Prostate gland (tissue), 2 donors: ENCODE measurements around the gene MS4A8. TPM values are rescaled to one million over a fixed set of nuclear protein-coding genes. Genes with fewer than 3 reads are reported as not detected.
"Not testable (repeated sequence)": the region's sequence is repeated elsewhere in the genome, so short reads cannot be mapped to it uniquely, and the experiment has no call there.

ENCODE experiments used
- DNase-seq: peaks from one replicate; pipeline ENCODE4 v3.0.0-alpha.2; 2019; ENCODE audit warnings: low spot score
- H3K27ac ChIP-seq, 2 donors: fragments of 200-600 bp; sonication (generic); 2 replicates each; pipeline ENCODE4 v1.5.1; 2017 to 2019
- H3K27me3 ChIP-seq: fragments of 200-600 bp; sonication (generic); replicated peaks from 2 replicates; pipeline ENCODE4 v1.5.1; 2019; ENCODE audit not compliant: insufficient read depth
- H3K36me3 ChIP-seq, 2 donors: fragments of 200-600 bp; sonication (generic); 1 replicate in 1 of 2; 2 replicates in 1 of 2; pipeline versions ENCODE4 v1.5.1 to v1.8.1; 2017 to 2019
- H3K4me1 ChIP-seq: fragments of 200-600 bp; sonication (generic); replicated peaks from 2 replicates; pipeline ENCODE4 v1.5.1; 2019
- H3K4me3 ChIP-seq, 2 donors: fragments of 200-600 bp; sonication (generic); 2 replicates each; pipeline ENCODE4 v1.5.1; 2017 to 2019
- H3K9me3 ChIP-seq: fragments of 200-600 bp; sonication (generic); 2 replicates; pipeline ENCODE4 v1.5.1; 2017
- POLR2A ChIP-seq: fragments of 450-650 bp; IDR thresholded peaks from one replicate; pipeline ENCODE4 v1.6.1; 2016; ENCODE audit warnings: antibody characterized with exemption, mild to moderate bottlenecking
- POLR2AphosphoS5 ChIP-seq: sonication (generic); formaldehyde crosslinking; IDR thresholded peaks from one replicate; pipeline ENCODE4 v1.6.1; 2017; ENCODE audit warnings: antibody characterized with exemption
- WGBS: methylation state at CpG from one replicate; pipeline ENCODE4 v1.1.5; 2018; 5-methylcytosine and 5-hydroxymethylcytosine counted together
- intact Hi-C: fragments of 100-400 bp; cut with DNase I; formaldehyde crosslinking; loops from one replicate; pipeline ENCODE4 v1.14.2; 2022
- total RNA-seq, 2 donors: library from RNA; depleted of rRNA; stranded (reverse); fragments of >200 nt; gene quantifications; one replicate each; pipeline ENCODE4 v1.1.0, GENCODE V29; 2016
- TF ChIP-seq, protein P1 (sequence below), 4 experiments: fragments of 200-600 bp in 2 of 4; fragments of 450-650 bp in 2 of 4; sonication (generic) in 2 of 4; IDR thresholded peaks; 1 replicate in 3 of 4; 2 replicates in 1 of 4; pipeline ENCODE4 v1.5.1; 2016 to 2019; ENCODE audit warnings: antibody characterized with exemption in 4 of 4, mild to moderate bottlenecking in 2 of 4, moderate library complexity in 2 of 4

Gene MS4A8
- total RNA-seq, 2 donors from 2014 or later: 0.68 to 1.1 TPM

DNA sequence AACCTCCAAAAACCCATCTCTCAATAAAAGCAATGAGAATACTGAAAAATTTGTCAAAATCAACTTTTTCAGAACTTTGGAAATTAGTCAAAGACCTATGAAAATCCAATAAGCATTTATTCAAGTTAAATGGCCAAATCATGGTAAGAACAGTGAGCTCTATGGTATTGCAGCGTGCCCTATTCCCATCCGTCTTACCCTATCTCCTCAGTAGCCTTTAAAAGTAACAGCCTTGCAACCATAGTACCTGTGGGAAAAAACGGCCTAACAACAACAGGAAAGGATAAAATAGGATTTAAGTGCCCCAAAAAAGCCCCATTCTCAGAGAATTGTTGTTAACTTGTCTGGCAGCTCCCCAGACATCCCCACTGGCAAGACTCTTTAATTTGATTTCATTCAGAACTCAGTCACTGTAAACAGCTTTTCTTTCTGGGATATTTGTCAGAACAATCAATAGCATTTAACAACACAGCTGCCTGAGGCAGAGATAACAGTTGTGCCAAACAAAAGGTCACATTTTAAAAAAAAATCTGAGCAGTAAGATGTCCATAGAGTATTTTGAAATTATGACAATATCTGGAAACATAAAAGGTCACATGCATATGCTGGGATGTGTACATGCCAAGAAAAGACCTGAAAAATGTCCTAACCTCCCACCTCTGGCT is 18.8 kb upstream of the MS4A8 start:
- H3K27me3 ChIP-seq: no peaks in the 10 kb centered on the region
- H3K27ac ChIP-seq: no peak overlapping the region
- DNase-seq: no peak
- intact Hi-C loops: no loop called here
- H3K4me3 ChIP-seq: no peak overlapping the region
- H3K4me1 ChIP-seq: no peaks in the 10 kb centered on the region
- WGBS: 69% methylated on average over 3 of the region's 3 CpGs
- no peak for TF ChIP-seq POLR2A
- TF ChIP-seq POLR2AphosphoS5: no peak
- TF ChIP-seq, protein P1, sequence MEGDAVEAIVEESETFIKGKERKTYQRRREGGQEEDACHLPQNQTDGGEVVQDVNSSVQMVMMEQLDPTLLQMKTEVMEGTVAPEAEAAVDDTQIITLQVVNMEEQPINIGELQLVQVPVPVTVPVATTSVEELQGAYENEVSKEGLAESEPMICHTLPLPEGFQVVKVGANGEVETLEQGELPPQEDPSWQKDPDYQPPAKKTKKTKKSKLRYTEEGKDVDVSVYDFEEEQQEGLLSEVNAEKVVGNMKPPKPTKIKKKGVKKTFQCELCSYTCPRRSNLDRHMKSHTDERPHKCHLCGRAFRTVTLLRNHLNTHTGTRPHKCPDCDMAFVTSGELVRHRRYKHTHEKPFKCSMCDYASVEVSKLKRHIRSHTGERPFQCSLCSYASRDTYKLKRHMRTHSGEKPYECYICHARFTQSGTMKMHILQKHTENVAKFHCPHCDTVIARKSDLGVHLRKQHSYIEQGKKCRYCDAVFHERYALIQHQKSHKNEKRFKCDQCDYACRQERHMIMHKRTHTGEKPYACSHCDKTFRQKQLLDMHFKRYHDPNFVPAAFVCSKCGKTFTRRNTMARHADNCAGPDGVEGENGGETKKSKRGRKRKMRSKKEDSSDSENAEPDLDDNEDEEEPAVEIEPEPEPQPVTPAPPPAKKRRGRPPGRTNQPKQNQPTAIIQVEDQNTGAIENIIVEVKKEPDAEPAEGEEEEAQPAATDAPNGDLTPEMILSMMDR (IDR thresholded peaks at IDR 0.05): no peak
- H3K36me3 ChIP-seq: no peaks in the 10 kb centered on the region
- no peaks in the 10 kb centered on the region for H3K9me3 ChIP-seq

DNA sequence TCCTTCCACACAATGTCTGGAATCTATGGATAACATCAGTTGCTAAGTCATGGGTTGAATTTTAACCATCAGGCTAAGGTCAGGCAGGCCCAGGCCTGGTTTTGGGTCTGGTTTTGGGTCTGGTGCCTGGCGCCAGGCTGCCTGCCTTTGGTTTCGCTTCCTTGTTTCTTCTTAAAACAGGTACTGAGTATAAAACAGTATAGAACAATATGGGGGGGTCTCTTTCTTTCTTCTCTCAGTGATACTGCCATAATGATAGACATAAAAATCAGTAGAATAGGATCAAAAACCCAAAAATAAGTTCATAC is 14.9 kb upstream of the MS4A8 start:
- H3K4me1 ChIP-seq, H3K9me3 ChIP-seq, DNase-seq, H3K4me3 ChIP-seq, intact Hi-C loops, H3K36me3 ChIP-seq, H3K27ac ChIP-seq, H3K27me3 ChIP-seq: not testable (repeated sequence)
- WGBS: 94% methylated on average over 2 of the region's 2 CpGs

DNA sequence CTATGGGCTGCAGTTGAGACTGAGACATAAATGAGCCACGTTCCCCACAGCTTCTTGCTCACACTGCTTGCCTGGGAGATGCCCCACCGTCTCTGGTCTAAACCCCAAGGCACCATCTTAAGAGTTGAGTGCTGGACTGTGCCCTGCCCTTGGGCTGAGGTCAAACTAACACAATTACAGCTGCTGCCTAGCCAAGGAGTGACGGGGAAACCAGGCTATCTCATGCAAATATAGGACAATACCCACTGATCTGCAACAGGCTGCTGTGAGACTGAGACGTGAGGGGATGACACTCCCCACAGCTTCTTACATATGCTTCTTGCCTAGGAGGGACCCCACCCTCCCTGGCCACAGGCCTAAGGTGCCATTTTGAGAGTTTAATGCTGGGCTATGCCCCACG is 7.8 kb upstream of the MS4A8 start:
- H3K9me3 ChIP-seq: no peaks in the 10 kb centered on the region

DNA sequence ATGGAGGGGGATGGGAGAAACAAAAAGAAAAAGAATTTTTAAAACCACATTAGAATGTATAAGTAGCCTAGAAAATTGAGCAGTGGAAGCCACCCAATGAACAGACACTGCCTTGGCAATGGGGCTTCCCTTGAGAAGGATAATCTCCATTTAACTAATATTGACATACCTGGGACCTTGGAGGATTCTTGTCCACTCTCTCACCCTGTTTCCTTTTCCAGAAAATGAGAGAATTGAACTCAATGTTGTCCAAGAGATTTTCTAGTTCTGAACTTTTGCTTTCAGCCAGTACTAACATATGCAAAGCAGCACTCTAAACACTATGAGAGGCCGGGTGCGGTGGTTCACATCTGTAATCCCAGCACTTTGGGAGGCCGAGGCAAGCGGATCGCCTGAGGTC is 524 bp downstream of the MS4A8 start:
- DNase-seq: no peak
- no peak overlapping the region for H3K4me3 ChIP-seq
- WGBS: 100% methylated on average over 5 of the region's 5 CpGs
- H3K4me1 ChIP-seq: no peaks in the 10 kb centered on the region
- no peaks in the 10 kb centered on the region for H3K27me3 ChIP-seq
- no peaks in the 10 kb centered on the region for H3K9me3 ChIP-seq
- TF ChIP-seq POLR2AphosphoS5: no peak
- no peak for TF ChIP-seq POLR2A
- TF ChIP-seq, protein P1 (IDR thresholded peaks at IDR 0.05): no peak
- H3K27ac ChIP-seq: no peak overlapping the region
- H3K36me3 ChIP-seq: no peaks in the 10 kb centered on the region
- intact Hi-C loops: no loop called here

More for the DNA sequence above, 7.8 kb upstream of the MS4A8 start:
- Histone ChIP-seq H3K27me3 (no peaks in the 10 kb centered on the region), H3K36me3 (no peaks in the 10 kb centered on the region), H3K4me3 (no peak overlapping the region), H3K4me1 (no peaks in the 10 kb centered on the region), H3K27ac (no peak overlapping the region)
- 79% methylated on average over 5 of the region's 5 CpGs for WGBS
- intact Hi-C loops: no loop called here
- TF ChIP-seq, protein P1 (IDR thresholded peaks at IDR 0.05): no peak
- TF ChIP-seq POLR2AphosphoS5 (no peak), POLR2A (no peak)
- DNase-seq: no peak

DNA sequence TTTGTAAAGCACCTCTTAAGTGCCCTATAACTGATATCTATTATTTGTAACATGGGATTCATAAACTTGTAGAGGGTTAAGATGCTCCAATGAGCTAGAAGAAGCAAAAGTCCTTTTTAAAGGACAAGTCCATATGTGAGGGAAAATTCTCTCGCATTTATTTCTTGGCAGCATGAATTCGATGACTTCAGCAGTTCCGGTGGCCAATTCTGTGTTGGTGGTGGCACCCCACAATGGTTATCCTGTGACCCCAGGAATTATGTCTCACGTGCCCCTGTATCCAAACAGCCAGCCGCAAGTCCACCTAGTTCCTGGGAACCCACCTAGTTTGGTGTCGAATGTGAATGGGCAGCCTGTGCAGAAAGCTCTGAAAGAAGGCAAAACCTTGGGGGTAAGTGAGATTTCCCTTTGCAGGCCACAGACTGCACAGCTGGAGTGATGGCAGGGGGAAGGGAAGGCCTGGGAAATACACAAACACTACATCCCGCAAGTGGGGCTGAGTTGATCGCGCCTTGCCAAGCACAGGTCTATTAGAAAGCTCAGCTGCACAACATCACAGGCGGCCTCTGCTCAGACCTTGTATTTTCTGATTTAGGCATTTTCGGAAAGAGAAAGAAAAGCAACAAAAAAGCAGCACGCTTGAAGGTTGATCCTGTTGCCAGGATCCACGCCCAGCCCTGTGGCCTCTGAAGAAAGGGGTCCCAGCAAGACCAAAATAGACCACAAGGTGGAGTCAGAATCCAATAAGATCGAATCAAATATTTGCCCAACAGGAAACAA is 1.5 kb downstream of the MS4A8 start:
- 71% methylated on average over 14 of the region's 14 CpGs for WGBS
- Histone ChIP-seq H3K9me3 (no peaks in the 10 kb centered on the region), H3K4me1 (no peaks in the 10 kb centered on the region), H3K36me3 (no peaks in the 10 kb centered on the region), H3K4me3 (no peak overlapping the region), H3K27ac (no peak overlapping the region), H3K27me3 (no peaks in the 10 kb centered on the region)
- DNase-seq: peak; percentile 21
- intact Hi-C loops: no loop called here
- TF ChIP-seq POLR2A (no peak), POLR2AphosphoS5 (no peak)
- TF ChIP-seq, protein P1 (IDR thresholded peaks at IDR 0.05): peak in 2 of 4 experiments; percentile 42 to 43
